Breast epithelium (tissue), 3 donors: Measurements from ENCODE around the gene KDM4C.

Experiments
- CTCF ChIP-seq, 3 donors: fragments of 450-650 bp; IDR thresholded peaks; one replicate each; pipeline ENCODE4 v1.5.1; 2016 to 2017; ENCODE audit warnings: antibody characterized with exemption in 3 of 3, mild to moderate bottlenecking in 3 of 3, moderate library complexity in 3 of 3
- POLR2A ChIP-seq: fragments of 450-650 bp; IDR thresholded peaks from one replicate; pipeline ENCODE4 v1.6.1; 2016; ENCODE audit warnings: antibody characterized with exemption, mild to moderate bottlenecking, moderate library complexity
- POLR2AphosphoS5 ChIP-seq, 3 donors: sonication (generic); formaldehyde crosslinking; IDR thresholded peaks; one replicate each; pipeline ENCODE4 v1.6.1; 2017; ENCODE audit warnings: antibody characterized with exemption in 3 of 3

- no peak for TF ChIP-seq CTCF (IDR thresholded peaks at IDR 0.05)
- TF ChIP-seq POLR2A, result no peak
- TF ChIP-seq POLR2AphosphoS5 (IDR thresholded peaks at IDR 0.05), result no peak
These were observed 164.9 kb downstream of the KDM4C start for GRCh38 chr9:6922680-6923079.
